ENCODE results near the gene HOMER2. TPM values are rescaled to one million over a fixed set of nuclear protein-coding genes. Genes with fewer than 3 reads are reported as not detected.

HOMER2 gene
- 0.36 and 0.49 TPM in 2 replicates for total RNA-seq

DNA sequence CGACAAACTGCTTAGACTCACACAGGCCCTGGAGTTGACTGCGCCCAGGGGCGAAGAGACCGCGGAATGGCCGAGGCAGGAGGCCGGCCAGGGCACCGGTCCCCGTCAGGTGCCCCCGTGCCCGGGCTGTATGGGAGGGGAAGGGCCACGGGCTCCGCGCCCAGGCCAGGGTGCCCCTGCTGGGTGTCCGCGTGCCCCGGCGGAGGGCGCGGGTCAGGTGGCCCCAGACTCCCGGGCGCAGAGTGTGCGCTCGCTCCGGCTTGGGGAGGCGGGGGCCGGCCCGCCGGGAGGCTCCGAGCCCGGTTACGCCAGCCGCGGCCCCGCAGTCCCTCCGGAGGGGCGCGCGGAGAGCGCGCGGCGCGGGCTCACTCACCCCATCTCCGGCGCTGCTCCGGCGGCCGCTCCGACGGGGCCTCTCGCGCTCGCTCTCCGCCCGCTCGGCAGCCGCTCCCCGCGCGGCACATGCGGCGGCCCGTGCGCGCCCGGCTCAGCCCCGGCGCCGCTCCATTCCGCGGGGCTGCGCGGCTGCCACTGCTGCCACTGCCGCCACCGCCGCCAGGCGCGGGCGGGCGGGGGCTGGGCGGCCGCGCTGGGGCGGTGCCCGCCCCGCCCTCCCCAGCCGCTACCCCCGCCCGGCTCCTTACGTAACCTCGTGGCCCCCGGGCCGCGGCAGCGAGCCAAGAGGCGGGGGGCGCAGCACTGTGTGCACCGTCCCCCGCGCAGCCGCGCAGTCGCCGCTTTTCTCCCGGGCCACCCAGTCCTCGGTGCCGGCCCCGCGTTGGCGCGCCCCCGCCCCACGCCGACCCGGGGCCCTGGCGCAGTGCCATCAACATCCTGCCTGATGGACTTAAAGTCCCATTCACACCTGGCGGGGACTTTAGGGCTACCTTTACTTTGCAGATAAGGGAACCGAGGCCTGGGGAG, at the start of gene HOMER2:
Gene HOMER2 (minus strand): TSS at position 563 of the 924 bp plus-strand sequence. CDS start 185 bp downstream, at position 378.

DNA sequence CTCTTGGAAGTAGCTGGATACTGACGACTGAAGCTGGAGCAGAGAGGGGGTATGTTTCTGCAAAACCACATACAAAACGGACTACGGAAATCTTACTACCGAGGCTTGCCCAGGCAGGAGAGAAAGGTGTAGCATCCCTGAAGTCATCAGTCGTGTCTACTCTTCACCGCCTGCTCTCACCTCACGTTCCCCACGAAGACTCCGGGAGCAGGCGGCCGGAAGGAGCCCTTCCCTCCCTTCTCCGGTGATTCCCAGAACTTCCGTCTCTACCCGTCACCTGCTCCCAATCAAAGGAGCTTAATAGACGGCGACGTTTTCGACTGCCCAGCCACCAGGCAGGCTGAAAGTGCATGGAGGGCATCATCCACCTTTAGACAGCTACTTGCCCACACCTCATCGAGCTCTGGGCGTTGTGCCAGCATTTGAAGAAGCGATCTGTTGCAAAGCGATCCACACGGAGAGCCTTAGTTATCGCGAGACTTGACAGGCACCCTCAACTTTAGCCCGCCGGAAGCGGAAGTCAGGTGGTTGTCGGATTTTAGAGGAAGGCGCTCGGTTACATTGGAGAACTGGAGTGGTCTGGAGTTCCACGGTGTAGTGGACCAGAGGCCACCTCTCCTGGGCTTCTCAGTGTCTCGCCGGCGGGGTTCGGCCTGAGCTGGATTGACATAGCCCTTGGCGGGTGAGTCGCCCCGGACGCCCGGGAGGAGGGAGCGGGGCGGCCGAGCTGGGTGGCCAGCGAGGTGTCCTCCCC, 33.3 kb upstream of the HOMER2 start, which contains the start of gene RAMAC:
Gene RAMAC (plus strand): TSS at position 523 of the 754 bp plus-strand sequence. CDS start 2,809 bp downstream, outside the sequence.

DNA sequence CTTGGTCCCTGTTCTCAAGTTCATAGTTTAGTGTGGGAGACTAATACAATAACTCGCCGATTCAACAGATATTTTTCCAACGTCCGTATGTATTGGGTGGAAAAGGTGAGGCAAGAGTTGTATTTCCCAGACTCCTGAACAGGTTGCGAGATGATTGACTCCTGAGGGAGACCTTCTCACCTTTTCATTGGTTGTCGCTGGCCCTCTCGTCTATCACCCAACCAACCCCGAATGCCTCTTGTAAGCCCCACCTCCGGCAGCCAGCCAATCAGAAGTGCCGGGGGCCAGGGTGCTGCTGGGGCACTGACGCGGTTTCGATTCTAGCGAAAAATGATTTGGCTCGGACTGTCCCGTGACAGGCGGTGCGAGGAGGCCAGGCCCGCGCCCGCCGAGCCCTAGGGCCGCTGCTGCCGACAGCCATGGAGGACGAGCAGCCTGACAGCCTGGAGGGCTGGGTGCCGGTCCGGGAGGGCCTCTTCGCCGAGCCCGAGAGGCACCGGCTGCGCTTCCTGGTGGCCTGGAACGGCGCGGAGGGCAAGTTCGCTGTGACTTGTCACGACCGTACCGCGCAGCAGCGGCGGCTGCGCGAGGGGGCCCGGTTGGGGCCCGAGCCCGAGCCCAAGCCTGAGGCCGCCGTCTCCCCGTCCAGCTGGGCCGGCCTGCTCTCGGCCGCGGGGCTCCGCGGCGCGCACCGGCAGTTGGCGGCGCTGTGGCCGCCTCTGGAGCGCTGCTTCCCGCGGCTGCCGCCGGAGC, 143.0 kb downstream of the HOMER2 start, which contains the start of gene WHAMM:
Gene WHAMM (plus strand): TSS at position 321 of the 753 bp plus-strand sequence. CDS start 99 bp downstream, at position 420.

DNA sequence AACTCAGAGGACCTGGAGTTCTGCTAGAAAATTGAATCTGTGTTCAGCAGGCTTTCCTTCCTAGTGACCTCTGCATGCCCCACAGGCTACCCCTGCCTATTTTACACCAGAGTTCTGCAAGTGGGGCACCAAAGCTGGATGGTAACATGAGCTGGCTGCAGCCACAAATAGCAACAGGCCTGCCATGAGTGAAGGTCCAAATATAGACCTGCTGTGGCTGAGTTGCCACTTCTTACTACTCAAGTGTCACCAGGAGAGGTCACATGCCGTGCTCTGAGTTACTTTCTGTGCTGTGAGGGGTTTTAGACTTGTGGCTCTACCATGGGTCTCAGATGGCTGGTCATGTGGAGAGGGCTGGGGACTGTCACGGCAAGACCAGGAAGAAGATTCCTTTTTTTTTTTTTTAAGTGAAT, 146.5 kb downstream of the HOMER2 start, which contains the start of gene FSD2:
Gene FSD2 (minus strand): TSS at position 76 of the 413 bp plus-strand sequence. CDS start 18,679 bp downstream, outside the sequence.

Other genes with a start within 250 kb of the HOMER2 start
- gene AP3B2, start 242.8 kb downstream of the HOMER2 start, total RNA-seq = not detected in 2 replicates
- gene FSD2, start 146.7 kb downstream of the HOMER2 start, total RNA-seq = not detected in 2 replicates
- 2.4 and 4.5 TPM in 2 replicates for gene WHAMM, start 143.1 kb downstream of the HOMER2 start, total RNA-seq
- 14.4 and 22.9 TPM in 2 replicates for gene RAMAC, start 33.5 kb upstream of the HOMER2 start, total RNA-seq
- 5.2 and 7.4 TPM in 2 replicates for gene C15orf40, start 58.9 kb upstream of the HOMER2 start, total RNA-seq
- 63.9 and 68.2 TPM in 2 replicates for gene BTBD1, start 114.5 kb upstream of the HOMER2 start, total RNA-seq
- gene TM6SF1, start 154.9 kb upstream of the HOMER2 start, total RNA-seq = 2.3 and 6.0 TPM in 2 replicates